ENCODE results near the gene SHROOM3.
A peak's percentile ranks its signal among the peaks of the same experiment; 100 is the strongest.

The SHROOM3 gene

GRCh38 chr4:76610751-76611547 lies 175.9 kb downstream of the SHROOM3 start:
- no peak overlapping the region for H3K4me3 ChIP-seq (ENCODE audit: low read depth, low read length)

GRCh38 chr4:76611616-76612207 lies 176.7 kb downstream of the SHROOM3 start:
- POLR2A ChIA-PET: interaction anchor here (1.0 to 1.9 kb wide), 2 partner anchors 11 to 23 kb away, joined by 3 to 4 read pairs; no protein-coding TSS in a partner anchor
- no peak overlapping the region for H3K4me3 ChIP-seq (ENCODE audit: low read depth, low read length)
- no peak for TF ChIP-seq CTCF (IDR thresholded peaks at IDR 0.05; ENCODE audit: insufficient read depth, low read length, missing control alignments)
- no peak for DNase-seq (ENCODE audit: low read depth, low spot score)
- CTCF ChIA-PET: interaction anchor here (0.6 to 1.2 kb wide), 4 partner anchors 20 to 107 kb away, joined by 3 read pairs; no protein-coding TSS in a partner anchor

More at GRCh38 chr4:76610751-76611547, 175.9 kb downstream of the SHROOM3 start:
- ChIA-PET POLR2A (interaction anchor here (0.5 to 1.9 kb wide), 5 partner anchors 12 to 409 kb away, joined by 3 to 4 read pairs (median 3); no protein-coding TSS in a partner anchor), CTCF (no interaction called here)
- no peak for TF ChIP-seq CTCF (IDR thresholded peaks at IDR 0.05; ENCODE audit: insufficient read depth, low read length, missing control alignments)
- no peak for DNase-seq (ENCODE audit: low read depth, low spot score)

DNA sequence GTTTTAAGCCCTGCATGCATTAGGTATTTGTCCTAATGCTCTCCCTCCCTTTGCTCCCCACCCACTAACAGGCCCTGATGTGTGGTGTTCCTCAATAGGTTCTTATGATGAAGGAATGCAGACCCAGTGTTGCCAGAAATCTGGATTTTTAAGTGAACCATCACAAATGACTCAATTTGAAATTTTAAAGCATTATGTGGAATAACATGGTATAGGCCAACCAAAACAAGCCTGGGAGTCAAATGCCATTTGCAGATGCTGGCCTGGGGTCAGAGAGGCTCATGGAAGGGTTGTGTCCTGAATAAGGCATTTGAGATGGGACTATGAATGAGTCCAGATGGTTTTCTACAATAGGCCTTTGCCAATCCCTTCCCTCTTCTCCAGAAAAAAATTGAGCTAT lies 179.6 kb downstream of the SHROOM3 start:
- ChIA-PET CTCF (interaction anchor here (1.6 kb wide), 1 partner anchor 23 kb away, joined by 5 read pairs; no protein-coding TSS in a partner anchor), POLR2A (interaction anchor here (1.0 kb wide), 1 partner anchor 10 kb away, joined by 5 read pairs; no protein-coding TSS in a partner anchor)
- H3K4me3 ChIP-seq (ENCODE audit: low read depth, low read length): no peak overlapping the region
- DNase-seq (ENCODE audit: low read depth, low spot score): peak; percentile 78
- TF ChIP-seq CTCF (IDR thresholded peaks at IDR 0.05; ENCODE audit: insufficient read depth, low read length, missing control alignments): no peak

GRCh38 chr4:76615999-76616398 lies 181.0 kb downstream of the SHROOM3 start:
- no peak for TF ChIP-seq CTCF (IDR thresholded peaks at IDR 0.05; ENCODE audit: insufficient read depth, low read length, missing control alignments)
- ChIA-PET CTCF (interaction anchor here (1.6 kb wide), 1 partner anchor 22 kb away, joined by 5 read pairs; no protein-coding TSS in a partner anchor), POLR2A (no interaction called here)
- DNase-seq (ENCODE audit: low read depth, low spot score): no peak
- H3K4me3 ChIP-seq (ENCODE audit: low read depth, low read length): no peak overlapping the region

- H3K4me3 ChIP-seq (ENCODE audit: low read depth, low read length): no peak overlapping the region
- DNase-seq (ENCODE audit: low read depth, low spot score): no peak
- ChIA-PET POLR2A (no interaction called here), CTCF (no interaction called here)
- TF ChIP-seq CTCF (IDR thresholded peaks at IDR 0.05; ENCODE audit: insufficient read depth, low read length, missing control alignments): no peak
Observed at GRCh38 chr4:76616526-76616925, 181.5 kb downstream of the SHROOM3 start.
